HEK293 (cell line): ENCODE data around the gene DPCD.

ENCODE experiments used
- CTCF ChIA-PET: fragments of 350-600 bp; formaldehyde crosslinking; extraction: SDS; loops from one replicate; lab custom pipeline; 2021; ENCODE audit warnings: antibody characterized with exemption; lab: Yijun Ruan, JAX
- POLR2A ChIA-PET: fragments of 300-600 bp; formaldehyde crosslinking; extraction: SDS; loops from one replicate; lab custom pipeline; 2020; ENCODE audit warnings: antibody characterized with exemption, inconsistent platforms; lab: Yijun Ruan, JAX
- H3K27ac ChIP-seq: fragments of 200-500 bp; sonication (Bioruptor generic); 2 replicates; pipeline ENCODE4 v1.5.1; 2014; ENCODE audit warnings: low read depth, low read length, control low read depth, inconsistent platforms; ENCODE audit errors: extremely low read depth
- H3K36me3 ChIP-seq, 2 experiments: fragments of 200-500 bp in 1 of 2; sonication (Bioruptor generic) in 1 of 2; 1 replicate in 1 of 2; 2 replicates in 1 of 2; pipeline ENCODE4 v1.5.1; 2014 to 2017; ENCODE audit warnings: inconsistent platforms in 2 of 2, low read length in 2 of 2; ENCODE audit not compliant: control insufficient read depth in 2 of 2, insufficient read depth in 1 of 2
- H3K4me1 ChIP-seq: fragments of 200-500 bp; sonication (Bioruptor generic); 2 replicates; pipeline ENCODE4 v1.5.1; 2014; ENCODE audit warnings: mild to moderate bottlenecking, low read length, inconsistent platforms; ENCODE audit not compliant: control insufficient read depth, insufficient read depth
- H3K4me3 ChIP-seq: 2 replicates; pipeline ENCODE4 v1.5.1; 2011; ENCODE audit warnings: low read depth, mild to moderate bottlenecking, control low read depth, low read length, moderate library complexity
- H3K9me3 ChIP-seq: fragments of 200-500 bp; sonication (Bioruptor generic); 2 replicates; pipeline ENCODE4 v1.5.1; 2014; ENCODE audit warnings: low read depth, low read length, inconsistent platforms; ENCODE audit not compliant: control insufficient read depth, insufficient read depth
- ATF2 ChIP-seq: fragments of 450-650 bp; formaldehyde crosslinking; IDR thresholded peaks from 2 replicates; pipeline ENCODE4 v1.5.1; 2016; ENCODE audit warnings: missing biosample characterization, missing genetic modification characterization, low read depth
- BCL11B ChIP-seq: fragments of 450-650 bp; formaldehyde crosslinking; IDR thresholded peaks from 2 replicates; pipeline ENCODE4 v1.5.1; 2016; ENCODE audit warnings: low read depth, missing biosample characterization, missing genetic modification characterization
- BCL6B ChIP-seq: fragments of 450-650 bp; formaldehyde crosslinking; IDR thresholded peaks from 2 replicates; pipeline ENCODE4 v1.5.1; 2017; ENCODE audit warnings: missing biosample characterization, missing genetic modification characterization
- EGR2 ChIP-seq: fragments of 450-650 bp; formaldehyde crosslinking; IDR thresholded peaks from 2 replicates; pipeline ENCODE4 v1.5.1; 2016; ENCODE audit warnings: low read depth, missing biosample characterization, missing genetic modification characterization
- HIC1 ChIP-seq: fragments of 450-650 bp; formaldehyde crosslinking; IDR thresholded peaks from 2 replicates; pipeline ENCODE4 v1.5.1; 2016; ENCODE audit warnings: missing biosample characterization, missing genetic modification characterization
- KLF10 ChIP-seq: fragments of 450-650 bp; IDR thresholded peaks from 2 replicates; pipeline ENCODE4 v1.5.1; 2018; ENCODE audit warnings: missing biosample characterization, mild to moderate bottlenecking, missing genetic modification characterization
- KLF8 ChIP-seq: fragments of 450-650 bp; formaldehyde crosslinking; IDR thresholded peaks from 2 replicates; pipeline ENCODE4 v1.5.1; 2016; ENCODE audit warnings: missing biosample characterization, missing genetic modification characterization
- SCRT1 ChIP-seq: fragments of 450-650 bp; formaldehyde crosslinking; IDR thresholded peaks from 2 replicates; pipeline ENCODE4 v1.5.1; 2016; ENCODE audit warnings: missing biosample characterization, missing genetic modification characterization, borderline replicate concordance
- ZIC2 ChIP-seq: fragments of 450-650 bp; formaldehyde crosslinking; IDR thresholded peaks from 2 replicates; pipeline ENCODE4 v1.5.1; 2016; ENCODE audit warnings: missing biosample characterization, missing genetic modification characterization
- ZNF146 ChIP-seq: fragments of 450-650 bp; formaldehyde crosslinking; IDR thresholded peaks from 2 replicates; pipeline ENCODE4 v1.5.1; 2016; ENCODE audit warnings: missing biosample characterization, missing genetic modification characterization
- ZNF16 ChIP-seq: fragments of 450-650 bp; formaldehyde crosslinking; IDR thresholded peaks from 2 replicates; pipeline ENCODE4 v1.5.1; 2016; ENCODE audit warnings: low read depth, missing biosample characterization, missing genetic modification characterization
- ZNF174 ChIP-seq: fragments of 450-650 bp; formaldehyde crosslinking; IDR thresholded peaks from 2 replicates; pipeline ENCODE4 v1.5.0; 2017; ENCODE audit warnings: missing biosample characterization, mild to moderate bottlenecking, missing genetic modification characterization
- ZNF2 ChIP-seq: fragments of 450-650 bp; formaldehyde crosslinking; IDR thresholded peaks from 2 replicates; pipeline ENCODE4 v1.5.1; 2016; ENCODE audit warnings: missing biosample characterization, missing genetic modification characterization
- ZNF211 ChIP-seq: fragments of 450-650 bp; formaldehyde crosslinking; IDR thresholded peaks from 2 replicates; pipeline ENCODE4 v1.5.1; 2016; ENCODE audit warnings: low read depth, missing biosample characterization, missing genetic modification characterization
- ZNF302 ChIP-seq: fragments of 450-650 bp; formaldehyde crosslinking; IDR thresholded peaks from 2 replicates; pipeline ENCODE4 v1.5.1; 2016; ENCODE audit warnings: missing biosample characterization, missing genetic modification characterization, low read depth
- ZNF335 ChIP-seq: fragments of 450-650 bp; formaldehyde crosslinking; conservative IDR thresholded peaks from 2 replicates; pipeline ENCODE4 v1.5.1; 2016; ENCODE audit warnings: missing biosample characterization, missing genetic modification characterization
- ZNF350 ChIP-seq: fragments of 450-650 bp; formaldehyde crosslinking; IDR thresholded peaks from 2 replicates; pipeline ENCODE4 v1.5.0; 2017; ENCODE audit warnings: missing biosample characterization, mild to moderate bottlenecking, missing genetic modification characterization
- ZNF555 ChIP-seq: fragments of 450-650 bp; formaldehyde crosslinking; conservative IDR thresholded peaks from 2 replicates; pipeline ENCODE4 v1.5.1; 2017; ENCODE audit warnings: missing biosample characterization, mild to moderate bottlenecking, missing genetic modification characterization, inconsistent platforms
- ZNF585B ChIP-seq: fragments of 450-650 bp; formaldehyde crosslinking; IDR thresholded peaks from 2 replicates; pipeline ENCODE4 v1.5.1; 2016; ENCODE audit warnings: missing biosample characterization, missing genetic modification characterization
- ZNF701 ChIP-seq: fragments of 450-650 bp; formaldehyde crosslinking; IDR thresholded peaks from 2 replicates; pipeline ENCODE4 v1.5.1; 2016; ENCODE audit warnings: missing biosample characterization, missing genetic modification characterization
- ZXDB ChIP-seq: fragments of 450-650 bp; formaldehyde crosslinking; IDR thresholded peaks from 2 replicates; pipeline ENCODE4 v1.5.1; 2016; ENCODE audit warnings: missing biosample characterization, missing genetic modification characterization

The DPCD gene

DNA sequence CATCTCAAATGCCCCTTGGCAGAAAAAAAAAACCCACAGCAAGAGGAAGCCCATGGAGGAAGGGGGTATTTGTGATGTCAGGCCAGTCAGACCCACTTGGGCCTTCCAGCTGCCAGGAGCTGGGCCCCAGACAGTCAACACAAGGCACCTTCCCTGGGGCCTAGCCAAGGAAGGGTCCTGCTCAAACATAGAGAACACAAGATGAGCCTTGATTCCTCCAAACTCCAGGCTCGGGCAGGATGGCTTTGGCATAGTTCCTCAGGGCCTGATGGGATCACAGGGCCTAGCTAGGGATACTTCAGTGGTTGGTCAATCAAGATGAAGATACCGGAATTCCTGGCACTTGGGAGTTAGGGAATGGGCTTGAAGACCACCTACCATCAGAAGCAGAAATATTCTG lies 30.8 kb downstream of the DPCD start:
- no peaks in the 10 kb centered on the region for H3K4me1 ChIP-seq
- no peak overlapping the region for H3K27ac ChIP-seq
- H3K36me3 ChIP-seq: peaks cover 0 to 21% of the 10 kb centered on the region in 2 experiments; a peak in 2 of 3 replicates
- H3K9me3 ChIP-seq: no peaks in the 10 kb centered on the region
- CTCF ChIA-PET: no interaction called here
- no peak overlapping the region for H3K4me3 ChIP-seq
- TF ChIP-seq BCL11B (tag by site-specific recombination) (no peak), KLF10 (tag by site-specific recombination) (no peak), SCRT1 (tag by site-specific recombination) (no peak), ZNF350 (tag by site-specific recombination) (no peak), ZNF16 (no peak), ZNF335 (tag by site-specific recombination) (no peak), ZNF211 (tag by site-specific recombination) (no peak), ZXDB (tag by site-specific recombination) (no peak), BCL6B (no peak), KLF8 (tag by site-specific recombination) (no peak), ZIC2 (tag by site-specific recombination) (no peak)
- TF ChIP-seq, all 188 proteins: peak for 0
- POLR2A ChIA-PET: no interaction called here

DNA sequence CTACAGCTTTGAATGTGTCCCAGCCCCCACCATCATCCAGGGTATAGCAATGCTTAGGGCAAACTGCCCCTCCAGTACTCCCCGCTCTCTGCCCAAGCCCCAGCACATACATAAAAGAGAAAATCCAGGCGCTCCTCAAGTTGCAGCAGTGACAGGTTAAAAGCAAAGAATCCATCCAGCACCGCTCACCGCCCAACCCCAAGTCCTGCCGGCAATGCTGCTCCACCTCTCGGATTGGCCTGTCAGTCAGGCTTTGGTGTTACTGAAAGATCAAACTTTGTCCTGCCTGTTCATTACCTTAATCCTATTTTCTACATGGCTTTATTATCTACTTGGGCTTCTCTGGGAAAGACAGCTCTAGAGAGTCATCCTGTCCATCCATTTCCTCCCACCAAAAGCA lies 31.9 kb downstream of the DPCD start:
- H3K9me3 ChIP-seq: no peaks in the 10 kb centered on the region
- TF ChIP-seq ZNF302 (tag by site-specific recombination) (no peak), ZNF585B (tag by site-specific recombination) (no peak), ZNF174 (no peak), ZNF555 (tag by site-specific recombination) (no peak), ZNF2 (no peak), ATF2 (tag by site-specific recombination) (no peak)
- TF ChIP-seq, all 188 proteins: peak for 0
- ChIA-PET POLR2A (no interaction called here), CTCF (interaction anchor here (1.4 kb wide), 1 partner anchor 17 kb away, joined by 4 read pairs; no protein-coding TSS in a partner anchor)
- H3K4me1 ChIP-seq: no peaks in the 10 kb centered on the region
- H3K4me3 ChIP-seq: no peak overlapping the region
- no peak overlapping the region for H3K27ac ChIP-seq
- H3K36me3 ChIP-seq: peaks cover 0 to 29% of the 10 kb centered on the region in 2 experiments; a peak in 2 of 3 replicates

DNA sequence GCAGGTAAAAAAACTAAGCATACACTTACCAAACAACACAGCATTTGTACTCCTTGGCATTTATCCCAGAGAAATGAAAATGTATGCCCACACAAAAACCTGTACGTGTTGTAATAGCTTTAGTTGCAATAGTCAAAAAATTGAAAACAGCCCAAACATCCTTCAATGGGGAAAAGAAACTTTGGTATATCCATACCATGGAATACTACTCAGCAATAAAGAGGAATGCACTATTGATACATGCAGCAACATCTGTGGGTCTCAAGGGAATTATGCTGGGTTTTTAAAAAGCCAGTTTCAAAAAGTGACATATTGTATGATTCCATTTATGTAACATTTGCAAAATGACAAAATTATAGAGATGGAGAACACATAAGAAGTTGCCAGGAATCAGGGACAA lies 35.4 kb downstream of the DPCD start:
- Histone ChIP-seq H3K9me3 (no peaks in the 10 kb centered on the region), H3K4me3 (no peak overlapping the region), H3K4me1 (no peaks in the 10 kb centered on the region), H3K36me3 (peaks cover 0 to 23% of the 10 kb centered on the region in 2 experiments; a peak in 2 of 3 replicates), H3K27ac (no peak overlapping the region)
- ChIA-PET CTCF (interaction anchor here (0.7 kb wide), 2 partner anchors 18 to 21 kb away, joined by 3 read pairs; no protein-coding TSS in a partner anchor), POLR2A (no interaction called here)
- TF ChIP-seq ZNF174 (no peak), ZNF701 (tag by site-specific recombination) (no peak), EGR2 (tag by site-specific recombination) (no peak), HIC1 (tag by site-specific recombination) (no peak), ZNF146 (tag by site-specific recombination) (peak; percentile 65)
- TF ChIP-seq, all 188 proteins: peak for 1
